Heart right ventricle (tissue), 16 donors: Measurements from ENCODE around the gene TOP2A. TPM values are rescaled to one million over a fixed set of nuclear protein-coding genes. Genes with fewer than 3 reads are reported as not detected.

ENCODE experiments used
- ATAC-seq, 8 donors: fragments of 200-7000 bp; cut with Tn5 transposase; one replicate each; pipeline ENCODE4 v1.9.1; 2020; ENCODE audit warnings: mild to moderate bottlenecking in 8 of 8, moderate library complexity in 8 of 8, moderate number of reproducible peaks in 1 of 8
- DNase-seq, 2 donors: peaks; one replicate each; pipeline ENCODE4 v3.0.0-alpha.2; 2020
- H3K27ac ChIP-seq, 10 donors: fragments of 200-600 bp; sonication (generic) in 2 of 10; one replicate each; pipeline versions ENCODE4 v1.5.0 to v1.8.0; 2020 to 2022; ENCODE audit warnings: mild to moderate bottlenecking in 3 of 10
- H3K27me3 ChIP-seq, 7 donors: fragments of 200-600 bp; one replicate each; pipeline ENCODE4 v1.8.0; 2021 to 2022; ENCODE audit warnings: mild to moderate bottlenecking in 2 of 7
- H3K36me3 ChIP-seq, 9 donors: fragments of 200-600 bp; sonication (generic) in 1 of 9; one replicate each; pipeline versions ENCODE4 v1.5.0 to v1.8.0; 2020 to 2022; ENCODE audit warnings: mild to moderate bottlenecking in 2 of 9
- H3K4me1 ChIP-seq, 9 donors: fragments of 200-600 bp; sonication (generic) in 1 of 9; one replicate each; pipeline versions ENCODE4 v1.5.0 to v1.8.0; 2020 to 2022; ENCODE audit warnings: mild to moderate bottlenecking in 4 of 9
- H3K4me3 ChIP-seq, 10 donors: fragments of 200-600 bp; sonication (generic) in 2 of 10; one replicate each; pipeline versions ENCODE4 v1.5.0 to v1.8.0; 2020 to 2022; ENCODE audit warnings: mild to moderate bottlenecking in 7 of 10, moderate library complexity in 2 of 10
- H3K9me3 ChIP-seq, 11 donors: fragments of 200-600 bp in 10 of 11; sonication (generic) in 2 of 11; one replicate each; pipeline versions ENCODE4 v1.5.0 to v1.8.0; 2013 to 2022; ENCODE audit warnings: mild to moderate bottlenecking in 2 of 11, control low read depth in 1 of 11, moderate library complexity in 1 of 11
- CTCF ChIP-seq, 9 donors: fragments of 200-600 bp; sonication (generic) in 2 of 9; IDR thresholded peaks; one replicate each; pipeline versions ENCODE4 v1.5.0 to v1.8.0; 2021 to 2022; ENCODE audit warnings: antibody characterized with exemption in 9 of 9, mild to moderate bottlenecking in 5 of 9, moderate library complexity in 1 of 9
- WGBS, 2 donors: extraction: QIAGEN DNeasy Blood & Tissue Kit; methylation state at CpG; one replicate each; pipeline ENCODE4 v1.1.7; 2013; ENCODE audit warnings: inconsistent platforms in 1 of 2; 5-methylcytosine and 5-hydroxymethylcytosine counted together
- intact Hi-C, 10 donors: fragments of 100-400 bp; cut with DNase I; formaldehyde crosslinking; loops; one replicate each; pipeline versions ENCODE4 v1.11.1 to v1.14.2; 2022
- polyA plus RNA-seq, 2 donors: library from polyadenylated mRNA; stranded (reverse); fragments of 200-250 nt; gene quantifications; one replicate each; pipeline ENCODE4 v1.2.3, GENCODE V29; 2013
- total RNA-seq, 10 donors: library from RNA; stranded (reverse); fragmentation: NEBNext Ultra II Directional in 3 of 10; extraction: Animal tissue kit (Norgen Biotek cat#: 25700) in 3 of 10; gene quantifications; one replicate each; pipeline versions ENCODE4 v1.2.1 to v1.2.4, GENCODE V29; 2021 to 2023
- donor health status: Arrhythmogenic right ventricular cardiomyopathy.
- donor health status: ischemic (EF 13 %, LVEDD 7.1; RV severe dilation, severe dysfunction).
- donor health status: healthy with polysubstance abuse.
- donor health status: DM: no; HTN: yes; CAD: no.
- donor health status: DM: no; HTN: no; CAD: no.
- donor health status: ischemic (EF 25% LVEDD 6.9; RV normal size, moderate dysfunction).
- donor health status: ischemic (EF 25% LVEDD 5.7; RV mildly dilated, moderate dysfunction).
- donor health status: healthy.
- donor health status: DM: yes; HTN: yes; CAD: no.
- donor health status: Ischemic cardiomyopathy.
- donor health status: ischemic (EF 35%, LVEDD 5.7; RV mildly dilated, moderate dysfunction).
- donor health status: nonischemic (EF 11% LVEDD 7.7; RV severe dilation, severe dysfunction).
- donor health status: DM: yes; HTN: yes; CAD: no.
- donor health status: PGD.
- donor health status: ischemic (EF 29% LVEDD 5.4; RV normal size, mild dysfunction).
- donor health status: nonischemic (EF 23%, LVEDD 6.1; RV moderate dilation, normal function).

TOP2A gene
- total and polyA plus RNA-seq, 12 donors, result 0.17 to 20.0 (median 1.0) TPM

- no peaks in the 10 kb centered on the region for H3K9me3 ChIP-seq
- no peak overlapping the region for H3K27ac ChIP-seq
- DNase-seq, result no peak
- intact Hi-C loops, result no loop called here
- ATAC-seq, result no peak
- no peak overlapping the region for H3K4me3 ChIP-seq
- H3K36me3 ChIP-seq, result no peaks in the 10 kb centered on the region
- no peaks in the 10 kb centered on the region for H3K27me3 ChIP-seq
- peaks cover 5 to 22% (median 16%) of the 10 kb centered on the region in 9 donors for H3K4me1 ChIP-seq
- TF ChIP-seq CTCF (IDR thresholded peaks at IDR 0.05), result no peak
- WGBS, 2 donors, result 94 to 100% methylated on average over 3 of the region's 3 CpGs
Measured at GRCh38 chr17:40431231-40431602, 13.5 kb upstream of the TOP2A start.

- Histone ChIP-seq H3K27me3 (no peaks in the 10 kb centered on the region), H3K27ac (no peak overlapping the region), H3K4me3 (no peak overlapping the region), H3K9me3 (no peaks in the 10 kb centered on the region), H3K36me3 (no peaks in the 10 kb centered on the region), H3K4me1 (peaks cover 5 to 22% (median 16%) of the 10 kb centered on the region in 9 donors)
- intact Hi-C loops, result no loop called here
- no peak for DNase-seq
- 94 to 96% methylated on average over 10 of the region's 10 CpGs for WGBS, 2 donors
- no peak for TF ChIP-seq CTCF (IDR thresholded peaks at IDR 0.05)
- ATAC-seq, result no peak
Measured at GRCh38 chr17:40430272-40431230, 12.9 kb upstream of the TOP2A start.

- no peaks in the 10 kb centered on the region for H3K36me3 ChIP-seq
- H3K27me3 ChIP-seq, result no peaks in the 10 kb centered on the region
- DNase-seq, result no peak
Measured at GRCh38 chr17:40427002-40427491, 9.4 kb upstream of the TOP2A start.

GRCh38 chr17:40425741-40426140, 8.0 kb upstream of the TOP2A start:
- no peak for ATAC-seq
- Histone ChIP-seq H3K27ac (no peak overlapping the region), H3K9me3 (no peaks in the 10 kb centered on the region), H3K4me1 (peaks cover 0 to 8% (median 0%) of the 10 kb centered on the region in 9 donors), H3K4me3 (no peak overlapping the region), H3K36me3 (no peaks in the 10 kb centered on the region), H3K27me3 (no peaks in the 10 kb centered on the region)
- 72 to 80% methylated on average over 4 of the region's 4 CpGs for WGBS, 2 donors
- no peak for DNase-seq
- no peak for TF ChIP-seq CTCF (IDR thresholded peaks at IDR 0.05)
- intact Hi-C loops, result no loop called here

More at GRCh38 chr17:40427002-40427491, 9.4 kb upstream of the TOP2A start:
- intact Hi-C loops, result no loop called here
- no peak for ATAC-seq
- no peak for TF ChIP-seq CTCF (IDR thresholded peaks at IDR 0.05)
- Histone ChIP-seq H3K9me3 (no peaks in the 10 kb centered on the region), H3K4me3 (no peak overlapping the region), H3K4me1 (peaks cover 0 to 8% (median 0%) of the 10 kb centered on the region in 9 donors), H3K27ac (no peak overlapping the region)
